HG03066 (cell line): ENCODE results near the gene ZNF136.

ENCODE experiments used
- ATAC-seq: cut with Tn5 transposase; IDR thresholded peaks from one replicate; pipeline ENCODE4 v1.9.1; 2021; ENCODE audit warnings: low read depth; ENCODE audit not compliant: unreplicated experiment

The ZNF136 gene

GRCh38 chr19:12162882-12163806 lies at the start of gene ZNF136:
ZNF136 (plus strand) TSS chr19:12163096; CDS start chr19:12163204, 108 bp downstream.
- ATAC-seq, result peak; percentile 92

GRCh38 chr19:12113121-12113520 lies 49.8 kb upstream of the ZNF136 start:
- ATAC-seq, result no peak

DNA sequence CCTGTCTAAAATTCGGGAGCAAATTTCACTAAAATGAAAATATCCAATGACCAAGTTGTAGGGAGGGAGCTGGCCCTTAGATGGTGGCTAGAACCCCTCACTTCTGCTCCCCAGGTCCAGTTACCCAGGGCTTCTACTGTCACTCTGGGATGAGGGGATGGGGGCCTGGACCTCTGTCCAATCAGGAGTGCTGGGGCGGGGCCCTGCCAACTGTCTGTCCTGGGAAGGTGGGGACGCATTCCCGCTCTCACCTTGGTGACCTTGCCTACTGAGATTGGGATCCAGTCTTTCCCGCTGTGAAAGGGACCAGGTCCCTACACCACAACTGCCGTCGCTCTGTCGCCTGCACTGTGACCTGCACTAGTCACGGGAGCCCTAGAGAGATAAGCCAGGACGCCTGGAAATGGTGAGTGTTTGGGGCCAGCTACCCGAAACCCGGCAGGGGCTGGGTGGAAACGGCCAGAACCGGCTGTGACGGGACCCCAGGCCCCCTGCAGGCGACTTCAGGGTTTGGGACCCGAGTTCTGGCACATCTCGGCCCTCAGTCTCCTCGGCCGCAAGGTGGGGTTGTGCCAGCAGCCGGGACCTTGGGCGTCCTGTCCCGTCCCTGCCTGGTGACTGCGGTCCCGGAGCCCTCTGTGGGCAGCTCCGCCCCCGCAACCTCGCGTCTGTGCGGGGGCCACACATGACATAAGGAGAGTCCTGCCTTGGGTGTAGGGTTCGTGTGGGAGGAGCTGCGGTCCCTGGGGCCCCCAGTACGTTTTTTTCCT lies 45.5 kb upstream of the ZNF136 start:
- ATAC-seq, result no peak

- no peak for ATAC-seq
These were observed 36.2 kb upstream of the ZNF136 start for GRCh38 chr19:12126707-12127106.

- no peak for ATAC-seq
These were observed 29.8 kb upstream of the ZNF136 start for GRCh38 chr19:12133069-12133468.

DNA sequence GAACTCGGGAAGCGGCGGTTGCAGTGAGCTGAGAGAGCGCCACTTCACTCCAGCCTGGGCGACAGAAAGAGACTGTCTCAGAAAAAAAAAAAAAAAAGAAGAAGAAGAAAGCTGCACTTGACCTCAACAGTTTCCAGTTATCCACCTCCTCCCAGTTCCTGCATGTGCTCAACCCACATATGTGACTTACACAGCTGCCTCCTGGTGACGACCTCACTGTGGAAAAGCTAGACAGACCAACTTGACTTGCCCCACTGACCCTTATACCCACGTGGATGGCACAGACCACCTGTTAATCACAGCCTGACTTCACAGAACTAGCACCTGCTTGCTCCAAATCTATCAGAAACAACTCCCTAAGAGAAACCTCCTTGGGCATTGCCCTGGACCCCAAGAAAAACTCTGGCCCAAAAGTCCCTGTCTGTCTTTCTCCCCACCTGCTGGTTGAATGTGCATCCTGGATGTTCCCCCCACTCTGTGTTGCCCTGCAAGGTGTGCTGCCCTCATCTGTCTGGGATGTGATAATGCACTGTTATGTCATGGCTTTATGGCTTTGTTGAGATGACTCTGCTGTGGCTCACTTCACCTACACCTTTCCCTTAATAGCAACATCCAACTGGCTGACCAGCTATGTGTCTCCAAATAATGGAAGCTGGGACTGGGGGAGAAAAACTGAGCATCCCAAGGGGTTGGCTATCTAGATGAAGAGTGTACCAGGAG lies 25.5 kb upstream of the ZNF136 start:
- ATAC-seq, result no peak

DNA sequence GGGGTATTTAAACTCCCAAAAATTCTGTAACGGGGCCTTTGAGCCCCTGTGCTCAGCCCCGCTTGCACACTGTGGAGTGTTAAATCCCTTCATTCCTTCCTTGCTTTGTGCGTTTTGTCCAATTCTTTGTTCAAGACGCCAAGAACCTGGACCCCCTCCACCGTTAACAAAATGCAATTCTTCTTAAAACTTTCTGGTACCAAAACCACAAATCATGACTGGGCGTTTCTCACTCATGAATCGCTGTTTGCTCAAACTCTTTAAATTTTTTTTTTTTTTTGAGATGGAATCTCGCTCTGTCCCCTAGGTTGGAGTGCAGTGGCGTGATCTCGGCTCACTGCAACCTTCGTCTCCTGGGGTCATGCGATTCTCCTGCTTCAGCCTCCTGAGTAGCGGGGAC lies 23.6 kb upstream of the ZNF136 start:
- no peak for ATAC-seq

DNA sequence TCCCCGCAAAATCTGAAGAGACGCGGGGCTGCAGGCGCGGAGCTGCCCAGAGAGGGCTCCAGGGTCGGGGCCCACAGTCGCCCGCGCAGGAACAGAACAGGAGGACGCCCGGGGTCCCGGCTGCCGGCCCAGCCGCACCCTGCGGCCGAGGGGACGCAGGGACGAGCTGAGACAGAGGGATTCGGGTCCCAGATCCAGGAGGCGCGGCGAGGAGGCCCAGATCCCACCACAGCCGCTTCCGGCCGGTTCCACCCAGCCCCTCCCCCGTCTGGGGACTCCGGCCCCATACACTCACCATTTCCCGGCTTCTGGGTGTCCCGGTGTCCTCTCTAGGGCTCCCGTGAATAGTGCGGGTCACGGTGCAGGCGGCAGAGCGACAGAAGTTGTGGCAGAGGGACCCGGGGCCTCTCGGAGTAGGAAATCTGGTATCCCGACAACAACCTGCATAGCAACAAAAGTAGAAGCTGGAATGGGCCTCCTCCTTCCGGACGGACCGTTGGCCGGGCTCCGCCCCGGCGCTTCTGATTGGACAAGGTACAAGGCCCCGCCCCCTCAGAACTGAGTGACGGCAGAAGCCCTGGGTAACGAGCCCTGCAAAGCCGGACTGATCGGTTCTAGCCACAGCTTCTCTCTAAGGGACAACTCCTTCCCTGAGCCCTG lies 22.9 kb upstream of the ZNF136 start, which contains the start of gene ZNF20:
Gene ZNF20, minus strand, starts transcription at position 466 of the 660 bp plus-strand sequence. Its CDS starts 168 bp downstream, at position 298.
- ATAC-seq, result peak; percentile 89

DNA sequence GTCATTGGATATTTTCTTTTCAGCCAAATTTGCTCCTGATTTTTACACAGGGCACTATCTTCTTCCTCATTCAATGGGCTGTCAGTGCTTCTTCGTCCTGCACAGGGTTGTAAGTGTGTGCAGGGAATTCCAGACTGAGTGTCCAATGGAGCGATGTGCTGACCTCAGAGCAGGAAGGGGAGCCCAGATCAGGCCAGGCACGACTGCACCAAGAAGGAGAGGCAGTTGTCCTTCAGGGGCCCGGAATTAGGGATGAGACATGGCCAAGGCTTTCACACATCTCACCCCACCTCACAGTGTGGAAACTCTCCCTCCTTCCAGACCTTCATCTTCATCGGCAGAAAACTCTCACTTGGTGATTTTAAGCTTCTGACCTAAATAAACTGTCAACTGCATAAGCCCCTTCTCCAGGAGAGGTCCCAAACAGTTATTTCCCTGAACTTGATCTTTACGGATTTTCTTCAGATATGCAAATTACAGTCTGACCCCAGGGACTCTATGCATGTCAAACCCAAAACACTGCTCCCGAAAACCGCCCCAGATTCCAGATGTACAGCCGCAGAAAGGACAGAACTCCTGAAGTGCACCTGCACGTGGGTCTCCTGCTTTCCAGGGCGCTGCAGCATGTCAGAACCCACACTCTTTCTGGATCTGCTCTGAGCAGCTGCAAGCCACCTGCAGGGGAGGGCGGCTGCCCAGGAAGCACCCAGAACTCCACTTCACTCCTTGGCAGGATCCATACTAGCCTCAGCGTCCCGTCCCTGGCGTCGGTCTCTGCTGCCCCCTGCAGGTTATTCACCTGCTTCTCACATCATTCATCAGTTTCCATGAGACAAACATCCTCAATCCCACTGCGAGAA lies 22.1 kb upstream of the ZNF136 start:
- ATAC-seq, result no peak

GRCh38 chr19:12141405-12141736 lies 21.5 kb upstream of the ZNF136 start:
- ATAC-seq, result no peak

GRCh38 chr19:12145348-12145747 lies 17.5 kb upstream of the ZNF136 start:
- ATAC-seq, result no peak

GRCh38 chr19:12155324-12155860 lies 7.5 kb upstream of the ZNF136 start:
- ATAC-seq, result no peak

DNA sequence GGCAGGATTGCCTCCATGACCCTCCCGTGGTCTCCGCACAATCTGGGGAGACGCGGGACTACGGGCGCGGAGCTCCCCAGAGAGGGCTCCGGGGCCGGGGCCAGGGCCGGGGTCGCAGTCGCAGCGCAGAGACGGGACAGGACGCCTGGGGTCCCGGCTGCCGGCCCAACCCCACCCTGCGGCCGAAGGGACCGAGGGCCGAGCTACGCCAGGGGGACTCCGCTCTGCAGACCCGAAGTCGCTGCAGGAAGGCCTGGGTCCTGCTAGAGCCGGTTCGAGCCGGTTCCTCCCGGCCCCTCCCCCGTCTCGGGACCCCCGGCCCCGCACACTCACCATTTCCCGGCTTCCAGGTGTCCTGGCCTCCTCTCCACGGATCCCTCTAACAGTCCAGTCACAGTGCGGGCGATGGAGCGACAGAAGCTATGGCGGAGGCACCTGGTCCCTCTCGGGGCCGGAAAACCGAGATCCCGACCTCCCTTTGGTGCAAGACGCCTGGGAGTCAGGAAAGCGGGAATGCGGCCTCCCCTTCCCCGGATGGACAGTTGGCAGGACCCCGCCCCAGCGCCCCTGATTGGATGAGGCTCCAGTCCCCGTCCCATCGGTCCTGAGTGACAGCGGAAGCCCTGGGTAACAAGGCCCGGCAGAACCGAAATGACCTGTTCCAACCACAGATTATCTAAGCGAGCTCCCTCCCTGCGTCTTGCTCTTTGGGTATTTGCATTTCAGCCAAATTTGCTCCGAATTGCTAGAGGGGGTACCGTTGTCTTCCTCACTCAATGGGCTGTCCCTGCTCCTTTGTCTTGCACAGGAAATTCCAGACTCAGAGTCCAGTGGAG lies 6.5 kb upstream of the ZNF136 start, which contains the start of gene ZNF625:
Gene ZNF625, minus strand, starts transcription at position 512 of the 836 bp plus-strand sequence. Its CDS starts 176 bp downstream, at position 336.
- peak; percentile 68 for ATAC-seq

DNA sequence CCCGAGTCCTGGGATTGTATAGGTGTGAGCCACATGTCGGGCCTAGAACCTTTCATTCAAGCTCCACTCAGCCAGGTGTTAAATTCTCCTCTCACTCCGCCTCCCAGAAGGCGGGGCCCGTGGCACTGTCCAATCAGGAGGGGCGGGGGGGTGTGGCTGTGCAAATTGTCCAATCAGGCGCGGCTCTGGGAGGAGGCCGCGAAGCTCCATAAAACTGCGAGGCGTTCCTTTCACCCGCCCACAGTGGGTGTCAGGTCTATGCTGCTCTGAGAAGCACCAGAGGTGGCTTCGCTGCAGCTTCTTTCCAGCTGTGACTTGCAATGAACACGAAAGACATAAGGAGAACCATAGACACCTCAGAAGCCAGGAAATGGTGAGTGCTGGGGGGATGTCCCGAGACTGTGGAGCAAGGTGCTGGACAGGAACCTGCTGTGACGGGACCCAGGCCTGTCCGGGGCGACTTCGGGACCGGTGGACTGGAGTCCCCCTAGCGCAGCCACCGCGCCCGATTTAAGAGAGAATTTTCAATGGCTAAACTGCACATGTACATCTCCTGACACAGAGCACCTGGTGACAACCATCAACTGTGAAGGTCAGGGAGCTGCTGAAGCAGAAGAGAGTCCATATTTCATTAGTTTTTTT lies 3.0 kb upstream of the ZNF136 start:
- no peak for ATAC-seq

GRCh38 chr19:12162513-12162881 lies 399 bp upstream of the ZNF136 start:
- peak; percentile 21 for ATAC-seq

DNA sequence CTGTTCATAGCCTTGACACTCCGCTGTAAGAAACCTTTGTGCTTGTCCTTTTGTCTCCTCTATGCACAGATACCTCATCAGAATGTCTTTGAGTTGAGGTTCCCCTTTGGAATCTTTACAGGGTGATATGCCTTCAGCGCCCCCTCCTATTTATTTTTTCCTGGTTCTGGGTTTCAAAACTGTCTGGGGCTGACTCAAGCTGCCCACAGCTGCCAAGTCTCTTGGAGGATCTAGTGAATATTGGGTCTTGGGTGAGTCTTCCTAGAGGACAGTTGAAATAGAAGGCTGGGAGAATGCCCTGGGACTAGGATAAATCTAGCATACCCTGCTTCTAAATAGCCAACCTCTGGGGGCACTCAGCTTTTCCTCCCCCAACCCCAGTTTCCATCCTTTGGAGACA lies 930 bp downstream of the ZNF136 start:
- ATAC-seq, result no peak

- no peak for ATAC-seq
These were observed 3.7 kb downstream of the ZNF136 start for GRCh38 chr19:12166626-12167025.

GRCh38 chr19:12180377-12180776 lies 17.5 kb downstream of the ZNF136 start:
- ATAC-seq, result no peak
